K562 (cell line): Measurements from ENCODE around the gene RGS3. TPM values are rescaled to one million over a fixed set of nuclear protein-coding genes. Genes with fewer than 3 reads are reported as not detected.

Experiments used
- ATF3 ChIP-seq, 2 experiments: fragments of 450-650 bp in 1 of 2; sonication (generic) in 1 of 2; formaldehyde crosslinking in 1 of 2; IDR thresholded peaks in 1 of 2; conservative IDR thresholded peaks in 1 of 2; 2 replicates each; pipeline versions ENCODE4 v1.6.1 to v1.8.1; 2016 to 2023; ENCODE audit warnings: mild to moderate bottlenecking in 2 of 2, moderate library complexity in 2 of 2, inconsistent platforms in 1 of 2, missing genetic modification reagents in 1 of 2
- ATF7 ChIP-seq: fragments of 450-650 bp; IDR thresholded peaks from 2 replicates; pipeline ENCODE4 v1.7.1; 2014; ENCODE audit warnings: mild to moderate bottlenecking, moderate library complexity
- BRCA1 ChIP-seq, 2 experiments: fragments of 450-650 bp in 1 of 2; sonication (generic) in 1 of 2; formaldehyde crosslinking in 1 of 2; IDR thresholded peaks; 2 replicates each; pipeline versions ENCODE4 v1.5.0 to v1.6.1; 2017 to 2020; ENCODE audit warnings: mild to moderate bottlenecking in 1 of 2, missing genetic modification reagents in 1 of 2
- CAMTA2 ChIP-seq: fragments of 250-450 bp; sonication (Bioruptor Pico); conservative IDR thresholded peaks from 2 replicates; pipeline ENCODE4 v1.5.1; 2022
- CEBPZ ChIP-seq: fragments of 150-350 bp; IDR thresholded peaks from 2 replicates; pipeline ENCODE4 v1.6.1; 2014; ENCODE audit warnings: low read depth, mild to moderate bottlenecking, low read length, borderline replicate concordance
- E4F1 ChIP-seq: fragments of 250-450 bp; sonication (Bioruptor Pico); IDR thresholded peaks from 2 replicates; pipeline ENCODE4 v1.5.0; 2021; ENCODE audit warnings: mild to moderate bottlenecking, borderline replicate concordance
- KDM4B ChIP-seq, 2 experiments: fragments of 450-650 bp in 1 of 2; sonication (generic) in 1 of 2; IDR thresholded peaks; 2 replicates each; pipeline ENCODE4 v1.6.1; 2016 to 2017; ENCODE audit warnings: borderline replicate concordance in 2 of 2, antibody characterized with exemption in 1 of 2, low read depth in 1 of 2, mild to moderate bottlenecking in 1 of 2
- L3MBTL2 ChIP-seq: fragments of 450-650 bp; IDR thresholded peaks from 2 replicates; pipeline ENCODE4 v1.6.1; 2016; ENCODE audit warnings: mild to moderate bottlenecking, moderate library complexity
- MAFG ChIP-seq: fragments of 450-650 bp; conservative IDR thresholded peaks from 2 replicates; pipeline ENCODE4 v1.6.1; 2016; ENCODE audit warnings: missing genetic modification characterization, missing compliant biosample characterization
- MCM7 ChIP-seq, 2 experiments: fragments of 450-650 bp; IDR thresholded peaks; 2 replicates each; pipeline ENCODE4 v1.6.1; 2016 to 2018
- MIER1 ChIP-seq: fragments of 450-650 bp; IDR thresholded peaks from 2 replicates; pipeline ENCODE4 v1.6.1; 2016; ENCODE audit warnings: antibody characterized with exemption, mild to moderate bottlenecking, low read depth
- MXD1 ChIP-seq: fragments of 250-450 bp; sonication (Bioruptor Pico); IDR thresholded peaks from 2 replicates; pipeline ENCODE4 v1.8.0; 2021; ENCODE audit warnings: borderline replicate concordance, mild to moderate bottlenecking, moderate library complexity; ENCODE audit not compliant: poor library complexity, severe bottlenecking
- NCOA4 ChIP-seq: fragments of 450-650 bp; IDR thresholded peaks from 2 replicates; pipeline ENCODE4 v1.6.1; 2018; ENCODE audit warnings: mild to moderate bottlenecking; ENCODE audit not compliant: partially characterized antibody
- RB1 ChIP-seq: fragments of 450-650 bp; IDR thresholded peaks from 2 replicates; pipeline ENCODE4 v1.6.1; 2017; ENCODE audit warnings: low read depth, mild to moderate bottlenecking
- TAF7 ChIP-seq: fragments of 450-650 bp; IDR thresholded peaks from 2 replicates; pipeline ENCODE4 v1.6.1; 2016; ENCODE audit warnings: missing genetic modification characterization, missing compliant biosample characterization
- TGIF2 ChIP-seq: sonication (generic); formaldehyde crosslinking; IDR thresholded peaks from 2 replicates; pipeline ENCODE4 v1.8.1; 2022; ENCODE audit warnings: mild to moderate bottlenecking, missing genetic modification reagents, moderate library complexity
- ZC3H11A ChIP-seq: IDR thresholded peaks from 2 replicates; pipeline ENCODE4 v1.6.1; 2012; ENCODE audit warnings: low read depth, low read length, improper control_type of control experiment
- ZNF12 ChIP-seq: sonication (generic); formaldehyde crosslinking; IDR thresholded peaks from 2 replicates; pipeline ENCODE4 v1.4.0; 2020; ENCODE audit warnings: mild to moderate bottlenecking, missing genetic modification reagents
- ZNF23 ChIP-seq: fragments of 250-450 bp; sonication (Bioruptor Pico); IDR thresholded peaks from 2 replicates; pipeline ENCODE4 v1.4.0; 2020; ENCODE audit warnings: mild to moderate bottlenecking
- ZNF24 ChIP-seq: fragments of 450-650 bp; IDR thresholded peaks from 2 replicates; pipeline ENCODE4 v1.6.1; 2016
- ZNF589 ChIP-seq: fragments of 200-800 bp; sonication (Bioruptor generic); IDR thresholded peaks from 2 replicates; pipeline ENCODE4 v1.6.1; 2016; ENCODE audit warnings: low read depth, missing genetic modification characterization, missing compliant biosample characterization
- polyA plus RNA-seq, 8 experiments: library from polyadenylated mRNA; depleted of rRNA in 4 of 8; stranded (reverse) in 5 of 8; unstranded in 3 of 8; fragments of >200 nt; fragmentation: Nextera tagmentation in 2 of 8; fragmentation: Illumina TruSeq in 1 of 8; extraction: Ambion mirVana in 2 of 8; extraction: Trizol in 1 of 8; gene quantifications; 2 replicates each; pipeline versions ENCODE4 v1.2.1 to v1.2.3, GENCODE V29; 2011 to 2014; ENCODE audit warnings: inconsistent platforms in 1 of 8, missing spikeins in 1 of 8
- total RNA-seq, 7 experiments: library from RNA; depleted of rRNA in 6 of 7; stranded (reverse); fragments of >200 nt in 6 of 7; fragmentation: Illumina TruSeq in 2 of 7; extraction: Trizol in 2 of 7; gene quantifications; 2 replicates each; pipeline versions ENCODE4 v1.2.1 to v1.2.3, GENCODE V29; 2011 to 2021; ENCODE audit warnings: low replicate concordance in 1 of 7

The RGS3 gene
- total and polyA plus RNA-seq, 9 of the 15 experiments (the other 6 are each of a cell fraction or from before 2014, with no cell fraction given) = 0.08 to 2.9 (median 0.95) TPM

GRCh38 chr9:113572076-113572861 is 108.7 kb downstream of the RGS3 start (continued):
- no peak; a peak in 1 of 4 replicates for TF ChIP-seq KDM4B (IDR thresholded peaks at IDR 0.05; ENCODE audit: borderline replicate concordance in 2 of 2, low read depth in 1 of 2)
- no peak for TF ChIP-seq CEBPZ
- TF ChIP-seq ATF3 (IDR thresholded peaks at IDR 0.05) = peak; percentile 61; the same call in 1 of the 2 replicates
- no peak for TF ChIP-seq ATF3 (CRISPR knock-in tag; conservative IDR thresholded peaks at IDR 0.05)
- TF ChIP-seq CAMTA2 = no peak
- TF ChIP-seq ATF7 = peak; percentile 86
- TF ChIP-seq ZNF23 (CRISPR knock-in tag) = no peak
- no peak for TF ChIP-seq BRCA1 (IDR thresholded peaks at IDR 0.05)
- TF ChIP-seq BRCA1 (CRISPR knock-in tag; IDR thresholded peaks at IDR 0.05) = no peak
- TF ChIP-seq TGIF2 (CRISPR knock-in tag) = no peak
- no peak for TF ChIP-seq ZNF12
- no peak for TF ChIP-seq ZNF589
- no peak for TF ChIP-seq MIER1
- TF ChIP-seq TAF7 (tag) = no peak
- no peak for TF ChIP-seq MAFG (tag)
- TF ChIP-seq RB1 = no peak
- 0 out of 2 replicates have a peak, but pooled peaks have one; percentile 10 for TF ChIP-seq ZNF24
- TF ChIP-seq ZC3H11A = no peak
- no peak for TF ChIP-seq MXD1 (CRISPR knock-in tag)
- TF ChIP-seq L3MBTL2 = peak; percentile 60; the same call in 1 of the 2 replicates
- no peak for TF ChIP-seq NCOA4
- no peak for TF ChIP-seq E4F1
- TF ChIP-seq MCM7 (IDR thresholded peaks at IDR 0.05) = no peak
